WERI-Rb-1 (cell line): Measurements from ENCODE around the gene MAP3K2.

Experiments
- DNase-seq: peaks from one replicate; pipeline ENCODE4 v3.0.0-alpha.2; 2020
- H3K27ac ChIP-seq: fragments of 250-450 bp; sonication (Bioruptor Pico); 2 replicates; pipeline ENCODE4 v1.5.1; 2020; ENCODE audit warnings: mild to moderate bottlenecking, moderate library complexity
- H3K27me3 ChIP-seq: fragments of 250-450 bp; sonication (Bioruptor Pico); 2 replicates; pipeline ENCODE4 v1.5.1; 2021; ENCODE audit warnings: mild to moderate bottlenecking, low read depth, moderate library complexity; ENCODE audit not compliant: insufficient read depth, severe bottlenecking
- H3K36me3 ChIP-seq: fragments of 250-450 bp; sonication (Bioruptor Pico); 2 replicates; pipeline ENCODE4 v1.5.1; 2020; ENCODE audit warnings: mild to moderate bottlenecking, moderate library complexity
- H3K4me3 ChIP-seq: 2 replicates; pipeline ENCODE4 v1.5.1; 2011; ENCODE audit warnings: low read depth, mild to moderate bottlenecking, control low read depth, low read length
- H3K9me3 ChIP-seq: fragments of 250-450 bp; sonication (Bioruptor Pico); 2 replicates; pipeline ENCODE4 v1.5.1; 2021; ENCODE audit warnings: mild to moderate bottlenecking, moderate library complexity; ENCODE audit not compliant: severe bottlenecking
- TF ChIP-seq, protein P1 (sequence below): IDR thresholded peaks from 2 replicates; pipeline ENCODE4 v1.5.1; 2011; ENCODE audit warnings: low read depth, mild to moderate bottlenecking, control low read depth, inconsistent platforms, low read length

Gene MAP3K2

DNA sequence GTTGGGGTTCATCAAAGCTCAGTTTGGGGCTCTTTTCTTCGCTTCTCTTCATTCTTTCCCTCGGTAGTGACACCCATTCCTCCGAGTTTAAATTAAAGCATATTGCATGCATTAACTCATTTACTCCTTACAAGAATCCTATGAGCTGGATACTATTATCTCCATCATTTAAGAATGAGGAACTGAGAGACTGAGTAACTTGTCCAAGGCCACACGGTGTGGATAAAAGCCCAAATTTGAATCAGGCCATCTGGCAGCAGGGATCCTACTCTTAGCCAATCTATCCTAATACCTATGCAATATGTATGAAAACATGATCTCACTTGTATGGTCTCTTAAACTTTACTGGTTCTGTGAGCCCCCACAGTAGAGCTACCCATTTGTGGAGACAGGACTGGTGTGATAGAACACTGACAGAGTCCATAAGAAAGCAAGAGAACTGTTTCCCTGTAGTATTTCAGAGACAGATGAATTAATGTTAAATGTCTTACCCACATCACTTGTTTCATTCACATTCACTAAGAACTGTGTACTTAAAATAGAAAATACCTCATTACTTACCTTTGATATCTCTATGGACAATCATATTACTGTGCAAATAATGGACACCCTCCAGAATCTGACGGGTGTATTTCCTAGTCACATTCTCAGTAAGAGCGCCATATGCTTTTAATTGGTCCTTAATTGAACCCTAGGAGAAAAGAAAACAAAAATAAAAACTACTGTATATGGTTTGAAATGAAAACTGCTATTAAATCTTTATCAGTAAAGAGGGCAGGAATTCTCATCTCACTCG lies 73.4 kb downstream of the MAP3K2 start:
- Histone ChIP-seq H3K36me3 (peaks cover 45% of the 10 kb centered on the region), H3K27ac (no peak overlapping the region), H3K9me3 (no peaks in the 10 kb centered on the region), H3K27me3 (no peaks in the 10 kb centered on the region), H3K4me3 (no peak overlapping the region)
- DNase-seq = no peak
- TF ChIP-seq, protein P1, sequence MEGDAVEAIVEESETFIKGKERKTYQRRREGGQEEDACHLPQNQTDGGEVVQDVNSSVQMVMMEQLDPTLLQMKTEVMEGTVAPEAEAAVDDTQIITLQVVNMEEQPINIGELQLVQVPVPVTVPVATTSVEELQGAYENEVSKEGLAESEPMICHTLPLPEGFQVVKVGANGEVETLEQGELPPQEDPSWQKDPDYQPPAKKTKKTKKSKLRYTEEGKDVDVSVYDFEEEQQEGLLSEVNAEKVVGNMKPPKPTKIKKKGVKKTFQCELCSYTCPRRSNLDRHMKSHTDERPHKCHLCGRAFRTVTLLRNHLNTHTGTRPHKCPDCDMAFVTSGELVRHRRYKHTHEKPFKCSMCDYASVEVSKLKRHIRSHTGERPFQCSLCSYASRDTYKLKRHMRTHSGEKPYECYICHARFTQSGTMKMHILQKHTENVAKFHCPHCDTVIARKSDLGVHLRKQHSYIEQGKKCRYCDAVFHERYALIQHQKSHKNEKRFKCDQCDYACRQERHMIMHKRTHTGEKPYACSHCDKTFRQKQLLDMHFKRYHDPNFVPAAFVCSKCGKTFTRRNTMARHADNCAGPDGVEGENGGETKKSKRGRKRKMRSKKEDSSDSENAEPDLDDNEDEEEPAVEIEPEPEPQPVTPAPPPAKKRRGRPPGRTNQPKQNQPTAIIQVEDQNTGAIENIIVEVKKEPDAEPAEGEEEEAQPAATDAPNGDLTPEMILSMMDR = no peak

DNA sequence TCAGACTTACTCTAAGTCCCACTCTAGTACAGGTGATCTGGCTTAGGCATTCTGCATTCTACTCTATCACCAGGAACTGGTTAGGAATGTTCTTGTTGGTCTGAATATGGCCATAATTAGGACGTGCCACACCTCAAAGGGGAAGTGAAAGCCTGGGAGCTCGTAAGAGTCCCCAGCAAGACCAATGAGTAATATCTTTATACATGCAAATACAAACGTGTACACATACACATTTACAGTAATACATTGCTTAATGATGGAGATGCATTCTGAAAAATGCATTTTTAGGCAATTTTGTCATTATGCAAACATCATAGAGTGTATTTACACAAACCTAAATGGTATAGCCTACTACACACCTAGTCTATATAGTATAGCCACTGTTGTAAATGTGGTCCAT lies 74.4 kb downstream of the MAP3K2 start:
- no peak for DNase-seq
- Histone ChIP-seq H3K9me3 (no peaks in the 10 kb centered on the region), H3K4me3 (no peak overlapping the region), H3K36me3 (peaks cover 49% of the 10 kb centered on the region), H3K27ac (no peak overlapping the region), H3K27me3 (no peaks in the 10 kb centered on the region)
- TF ChIP-seq, protein P1 = no peak

DNA sequence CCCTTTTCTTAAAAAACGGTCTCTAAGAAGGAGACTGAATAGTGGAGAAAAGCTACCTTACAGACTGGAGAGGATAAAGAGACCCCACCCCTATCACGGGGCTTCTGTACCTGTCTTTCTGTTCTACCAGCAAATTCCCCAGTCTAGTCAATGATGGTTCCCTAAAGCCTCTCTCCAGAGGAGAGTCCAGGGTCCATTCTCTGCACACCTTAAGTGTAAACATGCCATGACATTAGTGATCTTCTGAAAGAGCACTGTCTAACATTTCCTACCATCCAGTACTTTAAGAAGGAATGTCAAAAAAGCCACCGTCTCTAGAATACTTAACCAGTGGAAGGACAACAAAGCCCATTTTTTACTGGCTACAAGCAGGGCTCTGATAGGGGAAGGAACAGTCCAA lies 76.8 kb downstream of the MAP3K2 start:
- H3K36me3 ChIP-seq = peaks cover 56% of the 10 kb centered on the region
- no peak overlapping the region for H3K4me3 ChIP-seq
- no peaks in the 10 kb centered on the region for H3K9me3 ChIP-seq
- no peaks in the 10 kb centered on the region for H3K27me3 ChIP-seq
- TF ChIP-seq, protein P1 = no peak
- no peak overlapping the region for H3K27ac ChIP-seq
- no peak for DNase-seq

DNA sequence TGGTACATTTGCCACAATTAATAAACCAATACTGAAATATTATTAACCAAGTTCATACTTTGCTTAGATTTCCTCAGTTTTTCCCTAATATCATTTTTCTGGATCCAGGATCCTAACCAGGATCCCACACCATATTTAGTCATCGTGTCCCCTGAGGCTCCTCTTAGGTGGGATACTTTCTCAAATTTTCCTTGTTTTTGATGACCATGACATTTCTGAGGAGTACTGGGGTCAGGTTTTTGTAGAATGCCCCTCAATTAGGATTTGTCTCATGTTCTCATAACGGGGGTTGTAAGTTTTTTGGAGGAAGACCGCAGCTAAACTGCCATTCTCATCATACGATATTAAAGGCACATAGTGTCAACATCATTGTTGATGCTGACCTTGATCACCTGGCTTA lies 78.3 kb downstream of the MAP3K2 start:
- H3K9me3 ChIP-seq = no peaks in the 10 kb centered on the region
- no peak overlapping the region for H3K4me3 ChIP-seq
- H3K36me3 ChIP-seq = peaks cover 50% of the 10 kb centered on the region
- H3K27me3 ChIP-seq = no peaks in the 10 kb centered on the region
- no peak for DNase-seq
- no peak overlapping the region for H3K27ac ChIP-seq
- TF ChIP-seq, protein P1 = no peak

DNA sequence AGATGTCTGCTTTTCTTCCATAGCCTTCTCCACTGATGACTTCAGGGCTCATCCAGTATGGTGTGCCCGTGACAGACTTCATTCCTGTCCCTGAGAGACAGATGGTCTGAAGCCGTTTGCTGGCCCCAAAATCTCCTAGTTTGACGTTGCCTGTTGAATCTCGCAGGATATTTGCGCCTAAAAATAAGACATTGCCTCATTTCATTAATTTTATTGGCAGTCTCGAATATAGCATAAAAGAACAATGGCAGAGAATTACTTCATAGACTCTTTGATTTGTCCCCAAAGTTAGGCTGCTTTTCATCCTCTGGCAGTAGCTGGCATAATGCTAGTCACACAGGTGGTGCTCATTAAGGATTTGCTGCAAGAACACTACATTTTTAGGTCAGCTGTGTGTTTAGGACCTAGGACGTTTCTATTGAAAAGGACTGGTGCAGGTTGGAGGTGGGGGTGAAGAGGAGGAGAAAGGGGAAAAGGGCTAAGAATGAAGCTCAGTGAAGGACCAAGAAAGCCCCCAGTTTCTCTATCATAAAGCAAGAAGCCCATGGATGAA lies 79.1 kb downstream of the MAP3K2 start:
- TF ChIP-seq, protein P1 = no peak
- DNase-seq = no peak
- no peaks in the 10 kb centered on the region for H3K27me3 ChIP-seq
- no peaks in the 10 kb centered on the region for H3K9me3 ChIP-seq
- H3K4me3 ChIP-seq = no peak overlapping the region
- peaks cover 42% of the 10 kb centered on the region for H3K36me3 ChIP-seq
- no peak overlapping the region for H3K27ac ChIP-seq
